Measurements from ENCODE around the gene HTT. TPM values are rescaled to one million over a fixed set of nuclear protein-coding genes. Genes with fewer than 3 reads are reported as not detected.

Gene HTT
- total RNA-seq, 2 experiments from 2014 or later = 52.2 to 72.7 TPM

DNA sequence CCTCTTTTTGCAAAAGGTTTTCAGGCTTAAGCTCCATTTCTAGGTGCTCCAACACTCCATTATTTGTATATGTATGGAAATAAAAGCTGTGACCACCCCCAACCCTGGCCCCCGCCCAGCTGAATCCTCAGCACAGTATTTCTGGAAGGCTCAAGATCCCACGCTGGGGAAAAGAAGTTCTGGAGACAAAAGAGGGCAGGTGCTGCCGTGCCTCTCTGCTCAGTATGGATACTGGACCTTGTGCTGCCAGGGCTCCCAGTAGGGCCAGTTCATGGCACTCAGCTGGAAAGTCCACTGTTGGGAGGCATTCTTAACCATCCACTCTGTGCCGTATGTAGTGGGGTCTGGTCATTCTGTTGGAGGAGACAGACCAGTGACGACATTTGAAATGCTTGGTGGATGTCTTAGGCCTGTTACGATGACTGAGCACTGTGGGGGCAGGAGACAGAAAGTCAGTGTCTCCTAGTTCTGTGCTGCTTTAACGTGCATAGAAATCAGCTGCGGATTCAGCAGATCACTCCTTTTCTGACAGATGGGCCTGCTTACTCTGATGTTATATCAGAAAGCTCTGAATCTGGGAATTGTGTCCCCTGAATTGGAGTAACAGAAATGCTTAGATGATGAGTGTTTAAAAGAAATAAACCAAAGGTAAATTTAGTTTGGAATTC is 126.1 kb downstream of the HTT start:
- no peak overlapping the region for H3K4me3 Mint-ChIP-seq
- H3K27ac Mint-ChIP-seq = peak overlapping the region; percentile 7
- ATAC-seq = no peak

DNA sequence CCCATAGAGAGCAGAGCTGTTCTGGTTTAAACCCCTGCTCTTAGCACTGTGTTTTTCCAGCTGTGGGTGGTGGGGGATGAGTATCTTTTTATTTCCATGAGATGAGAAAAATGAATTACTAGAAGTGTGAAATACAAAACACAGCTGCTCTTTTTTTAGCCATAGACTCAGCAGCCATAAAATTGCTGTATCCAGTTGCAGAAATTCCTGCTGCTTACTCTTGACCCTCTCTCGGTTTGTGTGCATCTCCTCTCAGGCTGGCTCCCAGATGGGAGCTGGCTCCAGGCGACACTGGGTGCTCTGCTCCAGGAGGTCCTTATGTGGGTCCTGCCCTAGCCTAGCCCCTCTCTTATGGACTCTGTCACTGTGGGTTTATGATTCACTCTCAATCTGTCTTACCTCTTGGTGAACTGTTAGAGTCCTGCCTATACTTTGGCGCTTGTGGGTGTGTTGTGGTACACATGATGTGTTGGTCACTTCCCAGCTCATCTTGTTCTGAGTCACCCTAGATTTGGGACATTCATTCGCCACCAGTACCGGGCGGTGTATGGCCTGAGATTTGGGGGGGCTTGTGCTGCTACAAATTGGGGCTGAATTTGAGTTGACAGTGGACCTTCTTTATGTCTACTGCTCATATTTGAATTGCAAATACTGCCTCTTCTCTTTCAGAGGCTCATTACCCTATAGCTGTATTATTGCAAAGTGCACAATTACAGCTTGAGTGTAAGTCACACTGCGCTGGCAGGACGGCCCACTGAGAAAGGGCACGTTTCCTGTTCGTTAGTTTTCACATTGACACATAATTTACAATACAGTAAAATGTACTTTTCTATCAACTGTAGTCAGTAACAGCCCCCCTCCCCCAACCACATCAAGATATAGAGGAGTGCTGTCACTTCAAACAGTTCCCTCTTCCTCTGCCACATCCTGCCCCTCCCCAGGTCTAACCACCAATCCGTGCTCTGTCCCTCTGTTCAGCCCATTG is 127.5 kb downstream of the HTT start:
- H3K36me3 Mint-ChIP-seq = peaks cover 24% of the 10 kb centered on the region
- peak overlapping the region; percentile 96 for H3K27ac Mint-ChIP-seq
- no peaks in the 10 kb centered on the region for H3K27me3 Mint-ChIP-seq
- no peaks in the 10 kb centered on the region for H3K9me3 Mint-ChIP-seq (ENCODE audit: low read depth)
- DNase-seq (peak; percentile 92), ATAC-seq (peak; percentile 93)
- CTCF ChIA-PET = interaction anchor here (0.7 to 4.8 kb wide), 5 partner anchors 9 to 279 kb away, joined by 3 to 23 read pairs (median 3); no protein-coding TSS in a partner anchor
- H3K4me3 Mint-ChIP-seq = peak overlapping the region; percentile 68
- peaks cover 47% of the 10 kb centered on the region for H3K4me1 Mint-ChIP-seq

More for the DNA sequence above, 126.1 kb downstream of the HTT start:
- peaks cover 61% of the 10 kb centered on the region for H3K4me1 Mint-ChIP-seq
- H3K36me3 Mint-ChIP-seq = peaks cover 18% of the 10 kb centered on the region
- no peaks in the 10 kb centered on the region for H3K9me3 Mint-ChIP-seq (ENCODE audit: low read depth)
- no peaks in the 10 kb centered on the region for H3K27me3 Mint-ChIP-seq
- no peak for DNase-seq
- CTCF ChIA-PET = interaction anchor here (0.7 to 1.1 kb wide), 3 partner anchors 10 to 243 kb away, joined by 3 to 4 read pairs (median 3); no protein-coding TSS in a partner anchor

DNA sequence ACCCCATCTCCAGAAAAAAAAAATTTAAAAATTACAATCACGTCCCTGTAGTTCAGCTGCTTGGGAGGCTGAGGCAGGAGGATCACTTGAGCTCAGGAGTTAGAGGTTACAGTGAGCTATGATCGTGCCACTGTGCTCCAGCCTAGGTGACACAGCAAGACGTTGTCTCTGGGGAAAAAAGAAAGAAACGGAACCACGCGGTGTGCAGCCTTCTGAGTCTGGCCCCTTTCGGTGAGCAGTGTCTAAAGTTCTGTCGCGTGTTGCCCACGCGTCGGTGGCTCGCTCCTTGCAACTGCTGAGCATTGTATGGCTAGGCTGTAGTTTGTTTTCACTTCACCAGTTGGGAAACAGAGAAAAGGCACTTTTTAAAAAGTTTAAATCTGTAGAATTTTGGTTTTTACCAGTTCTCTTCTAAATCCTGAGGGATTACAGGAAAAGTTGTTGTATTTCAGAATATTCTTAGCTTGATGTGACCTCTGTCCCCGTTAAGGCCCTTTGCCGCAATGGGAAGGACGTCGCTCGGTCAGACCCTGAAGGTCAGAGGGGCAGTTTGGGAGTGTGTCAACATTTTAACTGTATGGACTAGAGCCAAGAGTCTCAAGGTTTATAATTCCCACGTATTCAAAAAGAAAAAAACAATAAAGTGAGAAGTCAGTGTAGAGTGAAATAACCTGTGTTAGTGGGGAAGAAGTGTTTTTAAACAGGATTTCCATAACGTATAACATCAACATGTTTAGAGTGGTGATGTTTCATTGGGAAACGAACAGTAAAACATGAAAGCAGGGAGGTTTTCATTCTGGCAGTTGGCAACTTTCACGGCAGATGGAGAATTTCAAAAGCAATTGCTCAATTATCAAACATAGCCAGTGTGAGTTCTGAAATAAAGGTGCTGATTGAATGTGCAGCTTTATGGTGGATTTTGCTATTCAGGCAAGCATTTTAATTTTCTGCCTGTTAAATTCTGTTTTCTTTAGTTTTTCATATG is 128.6 kb downstream of the HTT start:
- CTCF ChIA-PET = interaction anchor here (0.9 to 4.8 kb wide), 5 partner anchors 10 to 278 kb away, joined by 3 to 23 read pairs (median 3); no protein-coding TSS in a partner anchor
- peaks cover 29% of the 10 kb centered on the region for H3K36me3 Mint-ChIP-seq
- ATAC-seq (peak; percentile 40), DNase-seq (peak; percentile 62)
- peak overlapping the region; percentile 68 for H3K4me3 Mint-ChIP-seq
- no peaks in the 10 kb centered on the region for H3K27me3 Mint-ChIP-seq
- peaks cover 39% of the 10 kb centered on the region for H3K4me1 Mint-ChIP-seq
- H3K27ac Mint-ChIP-seq = peak overlapping the region; percentile 96
- H3K9me3 Mint-ChIP-seq (ENCODE audit: low read depth) = no peaks in the 10 kb centered on the region

DNA sequence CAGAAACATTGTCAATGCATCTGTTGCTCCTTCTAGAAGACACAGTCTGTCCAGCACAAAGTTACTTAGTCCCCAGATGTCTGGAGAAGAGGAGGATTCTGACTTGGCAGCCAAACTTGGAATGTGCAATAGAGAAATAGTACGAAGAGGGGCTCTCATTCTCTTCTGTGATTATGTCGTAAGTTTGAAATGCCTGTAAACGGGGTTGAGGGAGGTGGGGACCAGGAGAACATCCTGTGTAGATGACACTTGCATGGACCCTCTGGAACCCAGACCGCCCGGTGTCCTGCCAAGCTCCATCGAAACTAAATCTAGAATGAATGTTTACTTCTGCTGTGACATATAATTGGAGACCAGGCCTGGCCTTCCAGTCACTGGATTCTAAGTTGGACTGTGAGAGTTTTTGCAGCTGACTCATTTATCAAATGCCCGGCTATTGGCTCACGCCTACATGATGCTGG is 129.5 kb downstream of the HTT start:
- Mint-ChIP-seq H3K27me3 (no peaks in the 10 kb centered on the region), H3K4me3 (no peak overlapping the region), H3K36me3 (peaks cover 36% of the 10 kb centered on the region), H3K9me3 (ENCODE audit: low read depth) (no peaks in the 10 kb centered on the region), H3K4me1 (peaks cover 39% of the 10 kb centered on the region), H3K27ac (peak overlapping the region; percentile 60)
- ATAC-seq = no peak
- CTCF ChIA-PET = interaction anchor here (0.9 to 4.8 kb wide), 3 partner anchors 11 to 43 kb away, joined by 3 to 23 read pairs (median 3); no protein-coding TSS in a partner anchor
- no peak for DNase-seq

DNA sequence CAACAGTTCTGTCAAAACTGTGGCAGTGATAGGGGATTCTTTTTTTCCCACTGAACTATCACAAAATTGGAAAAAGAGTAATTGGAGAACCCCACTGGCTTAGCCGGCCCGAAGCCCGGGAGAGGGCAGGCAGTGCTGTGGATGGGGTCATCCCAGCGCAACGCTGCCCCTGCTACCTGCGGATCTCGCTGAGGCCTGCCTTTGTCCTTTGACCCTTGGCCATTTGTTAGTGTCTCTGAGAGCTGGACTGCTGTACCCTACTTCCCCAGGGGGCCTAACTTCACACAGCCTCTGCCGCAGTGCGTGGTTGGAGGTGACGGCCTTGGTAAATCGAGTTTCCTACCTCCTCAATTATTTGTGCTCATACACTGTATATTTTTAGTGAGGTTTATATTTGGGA is 131.5 kb downstream of the HTT start:
- H3K27me3 Mint-ChIP-seq = no peaks in the 10 kb centered on the region
- no peak overlapping the region for H3K27ac Mint-ChIP-seq
- H3K4me3 Mint-ChIP-seq = no peak overlapping the region
- peaks cover 43% of the 10 kb centered on the region for H3K36me3 Mint-ChIP-seq
- no peak for DNase-seq
- no peak for ATAC-seq
- H3K4me1 Mint-ChIP-seq = peaks cover 33% of the 10 kb centered on the region
- no peaks in the 10 kb centered on the region for H3K9me3 Mint-ChIP-seq (ENCODE audit: low read depth)
- CTCF ChIA-PET = interaction anchor here (4.8 kb wide), 1 partner anchor 13 kb away, joined by 23 read pairs; no protein-coding TSS in a partner anchor

DNA sequence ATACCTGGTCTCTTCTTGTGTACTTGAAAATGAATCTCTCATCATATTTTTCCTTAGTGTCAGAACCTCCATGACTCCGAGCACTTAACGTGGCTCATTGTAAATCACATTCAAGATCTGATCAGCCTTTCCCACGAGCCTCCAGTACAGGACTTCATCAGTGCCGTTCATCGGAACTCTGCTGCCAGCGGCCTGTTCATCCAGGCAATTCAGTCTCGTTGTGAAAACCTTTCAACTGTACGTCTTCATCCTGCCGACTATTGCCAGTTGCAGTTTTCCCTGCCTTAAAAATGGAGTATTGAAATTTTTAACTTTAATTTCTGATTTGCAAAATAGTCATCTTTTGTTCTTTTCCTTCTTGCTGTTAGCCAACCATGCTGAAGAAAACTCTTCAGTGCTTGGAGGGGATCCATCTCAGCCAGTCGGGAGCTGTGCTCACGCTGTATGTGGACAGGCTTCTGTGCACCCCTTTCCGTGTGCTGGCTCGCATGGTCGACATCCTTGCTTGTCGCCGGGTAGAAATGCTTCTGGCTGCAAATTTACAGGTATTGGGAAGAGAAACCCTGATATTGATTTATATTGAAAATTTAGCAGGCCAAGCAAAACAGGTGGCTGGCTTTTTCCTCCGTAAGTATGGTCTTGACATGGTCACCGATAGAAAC is 132.1 kb downstream of the HTT start:
- Mint-ChIP-seq H3K4me1 (peaks cover 29% of the 10 kb centered on the region), H3K36me3 (peaks cover 43% of the 10 kb centered on the region), H3K27ac (no peak overlapping the region), H3K27me3 (no peaks in the 10 kb centered on the region), H3K9me3 (ENCODE audit: low read depth) (no peaks in the 10 kb centered on the region), H3K4me3 (no peak overlapping the region)
- CTCF ChIA-PET = no interaction called here
- no peak for ATAC-seq
- no peak for DNase-seq

DNA sequence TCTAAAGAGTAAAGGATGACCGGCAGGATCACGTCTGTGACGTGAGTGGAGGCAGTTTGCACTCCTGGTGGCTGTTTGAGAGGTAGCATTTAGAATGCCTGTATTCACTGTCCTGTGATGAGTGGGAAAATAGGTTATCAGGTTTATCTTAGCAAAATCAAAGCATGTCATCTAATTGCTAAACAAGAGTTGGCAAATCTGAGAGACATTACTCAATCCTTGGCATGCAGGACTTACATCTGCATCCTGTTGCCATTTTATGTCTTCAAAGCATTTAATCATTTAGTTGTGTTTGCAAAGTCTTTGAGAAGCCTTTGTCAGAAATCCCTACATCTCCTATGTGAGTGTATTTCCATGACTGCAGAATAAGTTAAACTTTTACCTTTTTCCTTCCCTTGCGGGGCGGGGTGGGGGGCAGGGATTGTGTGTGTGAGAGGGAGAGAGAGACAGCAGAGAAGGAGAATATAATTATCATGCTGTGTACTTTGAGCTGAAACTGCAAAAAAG is 133.1 kb downstream of the HTT start:
- Mint-ChIP-seq H3K4me3 (no peak overlapping the region), H3K27ac (no peak overlapping the region), H3K4me1 (peaks cover 19% of the 10 kb centered on the region), H3K9me3 (ENCODE audit: low read depth) (no peaks in the 10 kb centered on the region), H3K27me3 (no peaks in the 10 kb centered on the region), H3K36me3 (peaks cover 47% of the 10 kb centered on the region)
- ATAC-seq (no peak), DNase-seq (no peak)
- CTCF ChIA-PET = no interaction called here

DNA sequence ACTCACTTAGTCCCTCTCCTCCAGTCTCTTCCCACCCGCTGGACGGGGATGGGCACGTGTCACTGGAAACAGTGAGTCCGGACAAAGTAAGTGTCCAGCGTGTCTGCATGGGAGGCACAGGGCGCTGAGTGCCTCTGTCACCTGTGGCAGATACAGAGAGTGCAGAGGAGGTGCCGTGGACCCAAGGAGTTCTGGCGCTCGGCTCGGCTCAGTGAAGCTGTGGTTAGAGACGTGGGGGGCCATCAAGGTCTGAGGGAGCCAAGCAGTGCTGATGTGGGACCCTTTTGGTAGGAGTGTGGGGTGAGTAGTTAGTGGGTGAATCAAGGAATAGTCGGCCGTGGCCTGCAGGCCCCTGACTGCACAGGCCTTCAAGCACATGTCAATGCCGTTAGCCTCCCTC is 134.3 kb downstream of the HTT start:
- Mint-ChIP-seq H3K36me3 (peaks cover 46% of the 10 kb centered on the region), H3K9me3 (ENCODE audit: low read depth) (no peaks in the 10 kb centered on the region), H3K27ac (no peak overlapping the region), H3K4me1 (peaks cover 6% of the 10 kb centered on the region), H3K27me3 (no peaks in the 10 kb centered on the region), H3K4me3 (no peak overlapping the region)
- CTCF ChIA-PET = interaction anchor here (1.2 kb wide), 1 partner anchor 15 kb away, joined by 3 read pairs; no protein-coding TSS in a partner anchor
- ATAC-seq (no peak), DNase-seq (no peak)

DNA sequence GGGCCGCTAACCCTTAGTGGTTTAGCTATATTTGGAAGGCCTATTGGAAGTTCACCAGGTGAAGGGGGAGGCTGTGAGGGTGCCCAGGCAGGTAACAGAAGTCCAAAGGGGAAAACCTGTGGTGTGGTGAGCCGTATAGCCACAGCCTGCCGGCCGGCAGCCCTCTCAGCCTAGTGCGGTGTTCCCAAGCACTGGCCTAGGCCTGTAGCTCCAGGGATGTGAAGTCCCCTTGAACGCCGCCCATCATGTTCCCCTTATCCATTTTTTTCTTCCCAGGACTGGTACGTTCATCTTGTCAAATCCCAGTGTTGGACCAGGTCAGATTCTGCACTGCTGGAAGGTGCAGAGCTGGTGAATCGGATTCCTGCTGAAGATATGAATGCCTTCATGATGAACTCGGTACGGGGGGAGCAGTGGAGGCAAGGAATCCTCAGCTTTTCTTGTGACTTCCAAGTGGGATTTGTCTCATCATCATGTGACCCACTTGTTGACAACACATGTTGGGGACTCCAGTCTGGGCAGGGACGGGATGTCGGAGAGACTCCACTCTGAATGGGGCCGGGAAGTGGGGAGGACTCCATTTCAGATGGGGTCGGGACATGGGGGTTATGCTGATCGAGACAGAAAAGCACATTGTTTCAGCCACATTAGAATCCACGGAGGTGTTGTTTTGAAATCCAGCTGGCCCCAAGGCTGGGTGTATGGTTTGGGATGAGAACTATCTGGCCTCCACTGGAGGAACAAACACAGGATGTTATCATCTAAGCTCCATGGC is 135.3 kb downstream of the HTT start:
- Mint-ChIP-seq H3K27ac (no peak overlapping the region), H3K4me3 (no peak overlapping the region), H3K4me1 (no peaks in the 10 kb centered on the region), H3K36me3 (peaks cover 40% of the 10 kb centered on the region), H3K27me3 (no peaks in the 10 kb centered on the region), H3K9me3 (ENCODE audit: low read depth) (no peaks in the 10 kb centered on the region)
- no peak for ATAC-seq
- CTCF ChIA-PET = interaction anchor here (1.1 to 1.2 kb wide), 2 partner anchors 16 to 119 kb away, joined by 3 read pairs; no protein-coding TSS in a partner anchor
- no peak for DNase-seq

DNA sequence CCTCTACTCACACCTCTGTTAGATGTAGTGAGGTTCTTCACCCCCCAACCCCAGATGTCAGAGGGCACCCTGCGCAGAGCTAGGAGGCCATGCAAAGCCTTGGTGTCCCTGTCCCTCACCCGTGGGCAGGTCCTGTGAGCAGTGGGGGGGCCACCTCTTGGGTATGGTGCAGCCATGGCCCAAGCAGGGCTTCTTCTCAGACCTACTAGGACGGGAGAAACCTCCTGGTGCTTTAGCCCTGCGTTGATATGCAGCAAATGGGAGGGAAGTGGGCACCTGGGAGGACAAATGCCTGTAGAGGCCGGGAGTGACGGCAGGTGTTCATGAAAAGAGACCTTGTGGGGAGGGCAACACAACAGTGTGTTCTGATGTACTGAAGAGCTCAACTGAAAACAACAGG is 136.0 kb downstream of the HTT start:
- ATAC-seq (no peak), DNase-seq (no peak)
- no peak overlapping the region for H3K27ac Mint-ChIP-seq
- peaks cover 42% of the 10 kb centered on the region for H3K36me3 Mint-ChIP-seq
- H3K4me3 Mint-ChIP-seq = no peak overlapping the region
- CTCF ChIA-PET = interaction anchor here (0.9 to 1.4 kb wide), 4 partner anchors 9 to 119 kb away, joined by 3 to 4 read pairs (median 3); no protein-coding TSS in a partner anchor
- no peaks in the 10 kb centered on the region for H3K9me3 Mint-ChIP-seq (ENCODE audit: low read depth)
- no peaks in the 10 kb centered on the region for H3K4me1 Mint-ChIP-seq
- no peaks in the 10 kb centered on the region for H3K27me3 Mint-ChIP-seq

DNA sequence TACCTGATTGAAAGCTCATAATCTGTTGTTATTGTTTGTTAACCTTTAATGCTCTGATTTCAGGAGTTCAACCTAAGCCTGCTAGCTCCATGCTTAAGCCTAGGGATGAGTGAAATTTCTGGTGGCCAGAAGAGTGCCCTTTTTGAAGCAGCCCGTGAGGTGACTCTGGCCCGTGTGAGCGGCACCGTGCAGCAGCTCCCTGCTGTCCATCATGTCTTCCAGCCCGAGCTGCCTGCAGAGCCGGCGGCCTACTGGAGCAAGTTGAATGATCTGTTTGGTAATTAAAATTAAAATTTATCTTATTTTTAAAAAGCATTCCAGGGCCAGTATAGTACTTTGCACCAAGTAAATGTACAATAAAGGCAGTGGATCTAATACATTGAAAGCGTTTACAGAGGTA is 137.4 kb downstream of the HTT start:
- CTCF ChIA-PET = interaction anchor here (0.8 to 1.4 kb wide), 5 partner anchors 10 to 105 kb away, joined by 3 to 5 read pairs (median 4); no protein-coding TSS in a partner anchor
- no peak for DNase-seq
- H3K27me3 Mint-ChIP-seq = no peaks in the 10 kb centered on the region
- no peak overlapping the region for H3K4me3 Mint-ChIP-seq
- no peak overlapping the region for H3K27ac Mint-ChIP-seq
- peaks cover 37% of the 10 kb centered on the region for H3K36me3 Mint-ChIP-seq
- H3K4me1 Mint-ChIP-seq = no peaks in the 10 kb centered on the region
- ATAC-seq = no peak
- no peaks in the 10 kb centered on the region for H3K9me3 Mint-ChIP-seq (ENCODE audit: low read depth)

Data from activated CD8-positive, alpha-beta memory T cell treated with anti-CD3 and anti-CD28 coated beads, Interleukin-2, amount 10 ng/mL, durations not matched to agents 7 days and 5 days (primary cell).